ENCODE results near the gene NUP93.
"Not testable (repeated sequence)": the region's sequence is repeated elsewhere in the genome, so short reads cannot be mapped to it uniquely, and the experiment has no call there.

NUP93 gene

GRCh38 chr16:56709443-56710040 lies 20.4 kb upstream of the NUP93 start:
- no peak for DNase-seq

- no peak for DNase-seq
Observed at GRCh38 chr16:56710181-56710737, 19.7 kb upstream of the NUP93 start.

GRCh38 chr16:56711862-56712261 lies 18.1 kb upstream of the NUP93 start:
- no peak for DNase-seq

- no peak for DNase-seq
Observed at GRCh38 chr16:56713794-56714193, 16.1 kb upstream of the NUP93 start.

GRCh38 chr16:56715126-56715525 lies 14.8 kb upstream of the NUP93 start:
- DNase-seq, result no peak

GRCh38 chr16:56716761-56717160 lies 13.2 kb upstream of the NUP93 start:
- no peak for DNase-seq

GRCh38 chr16:56717532-56717931 lies 12.4 kb upstream of the NUP93 start:
- not testable (repeated sequence) for DNase-seq

- DNase-seq, result no peak
Observed at GRCh38 chr16:56722200-56722842, 7.6 kb upstream of the NUP93 start.

GRCh38 chr16:56724191-56724590 lies 5.7 kb upstream of the NUP93 start:
- DNase-seq, result no peak

- DNase-seq, result no peak
Observed at GRCh38 chr16:56726283-56726682, 3.6 kb upstream of the NUP93 start.

- no peak for DNase-seq
Observed at GRCh38 chr16:56726926-56727325, 3.0 kb upstream of the NUP93 start.

- no peak for DNase-seq
Observed at GRCh38 chr16:56728027-56728426, 1.9 kb upstream of the NUP93 start.

GRCh38 chr16:56728980-56729734 lies 772 bp upstream of the NUP93 start:
- DNase-seq, result no peak

GRCh38 chr16:56732366-56732765 lies 2.4 kb downstream of the NUP93 start:
- DNase-seq, result no peak

- peak; percentile 45 for DNase-seq
Observed at GRCh38 chr16:56732832-56733231, 2.9 kb downstream of the NUP93 start.

- no peak for DNase-seq
Observed at GRCh38 chr16:56734429-56734828, 4.5 kb downstream of the NUP93 start.

GRCh38 chr16:56736476-56736875 lies 6.5 kb downstream of the NUP93 start:
- no peak for DNase-seq

- no peak for DNase-seq
Observed at GRCh38 chr16:56737539-56737938, 7.6 kb downstream of the NUP93 start.

- DNase-seq, result no peak
Observed at GRCh38 chr16:56738221-56738620, 8.3 kb downstream of the NUP93 start.

GRCh38 chr16:56739378-56739777 lies 9.4 kb downstream of the NUP93 start:
- not testable (repeated sequence) for DNase-seq

- DNase-seq, result no peak
Observed at GRCh38 chr16:56741399-56741798, 11.5 kb downstream of the NUP93 start.

GRCh38 chr16:56742030-56742984 lies 12.4 kb downstream of the NUP93 start:
- DNase-seq, result no peak

- DNase-seq, result no peak
Observed at GRCh38 chr16:56743840-56744239, 13.9 kb downstream of the NUP93 start.

Data from activated CD4-positive, alpha-beta T cell treated with anti-CD3 and anti-CD28 coated beads for 48 hours (primary cell).